ENCODE data around the gene CHD1. TPM values are rescaled to one million over a fixed set of nuclear protein-coding genes. Genes with fewer than 3 reads are reported as not detected.
A peak's percentile ranks its signal among the peaks of the same experiment; 100 is the strongest.

Gene CHD1
- total RNA-seq, 1 experiment from 2014 or later: 41.8 TPM

DNA sequence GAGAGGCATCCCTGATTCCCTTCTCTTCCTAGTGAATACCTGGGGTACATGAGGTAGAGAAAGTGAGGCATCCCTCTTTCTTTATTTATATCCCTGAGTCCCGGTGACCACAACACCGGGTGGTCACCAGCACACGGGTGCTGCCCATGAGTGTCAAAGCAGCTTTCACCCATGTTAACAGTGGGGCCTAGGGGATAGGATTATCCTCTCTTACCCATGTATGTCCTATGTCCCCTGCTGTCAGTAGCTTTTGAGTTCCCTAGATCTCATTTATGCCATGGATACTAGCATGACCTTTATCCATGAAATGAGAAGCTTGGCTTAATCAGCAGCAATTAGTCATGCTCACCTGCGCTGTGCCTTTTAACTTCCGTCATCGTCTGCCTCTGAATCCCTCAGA is 83.9 kb downstream of the CHD1 start:
- POLR2A ChIA-PET: interaction anchor here (1.0 kb wide), 1 partner anchor 72 kb away, joined by 3 read pairs; no protein-coding TSS in a partner anchor
- Mint-ChIP-seq H3K36me3 (peaks cover 45% of the 10 kb centered on the region), H3K27ac (peak overlapping the region; percentile 32; the same call in 1 of the 2 replicates), H3K4me3 (no peak overlapping the region), H3K9me3 (peaks cover 47% of the 10 kb centered on the region), H3K4me1 (peaks cover 5% of the 10 kb centered on the region), H3K27me3 (ENCODE audit: low read depth) (no peaks in the 10 kb centered on the region)
- CTCF ChIA-PET: no interaction called here
- DNase-seq (ENCODE audit: low spot score): no peak
- no peak for ATAC-seq
- TF ChIP-seq, protein P1, sequence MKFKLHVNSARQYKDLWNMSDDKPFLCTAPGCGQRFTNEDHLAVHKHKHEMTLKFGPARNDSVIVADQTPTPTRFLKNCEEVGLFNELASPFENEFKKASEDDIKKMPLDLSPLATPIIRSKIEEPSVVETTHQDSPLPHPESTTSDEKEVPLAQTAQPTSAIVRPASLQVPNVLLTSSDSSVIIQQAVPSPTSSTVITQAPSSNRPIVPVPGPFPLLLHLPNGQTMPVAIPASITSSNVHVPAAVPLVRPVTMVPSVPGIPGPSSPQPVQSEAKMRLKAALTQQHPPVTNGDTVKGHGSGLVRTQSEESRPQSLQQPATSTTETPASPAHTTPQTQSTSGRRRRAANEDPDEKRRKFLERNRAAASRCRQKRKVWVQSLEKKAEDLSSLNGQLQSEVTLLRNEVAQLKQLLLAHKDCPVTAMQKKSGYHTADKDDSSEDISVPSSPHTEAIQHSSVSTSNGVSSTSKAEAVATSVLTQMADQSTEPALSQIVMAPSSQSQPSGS (CRISPR knock-in tag; IDR thresholded peaks at IDR 0.05; ENCODE audit: borderline replicate concordance, low read depth): no peak
- TF ChIP-seq, protein P2, sequence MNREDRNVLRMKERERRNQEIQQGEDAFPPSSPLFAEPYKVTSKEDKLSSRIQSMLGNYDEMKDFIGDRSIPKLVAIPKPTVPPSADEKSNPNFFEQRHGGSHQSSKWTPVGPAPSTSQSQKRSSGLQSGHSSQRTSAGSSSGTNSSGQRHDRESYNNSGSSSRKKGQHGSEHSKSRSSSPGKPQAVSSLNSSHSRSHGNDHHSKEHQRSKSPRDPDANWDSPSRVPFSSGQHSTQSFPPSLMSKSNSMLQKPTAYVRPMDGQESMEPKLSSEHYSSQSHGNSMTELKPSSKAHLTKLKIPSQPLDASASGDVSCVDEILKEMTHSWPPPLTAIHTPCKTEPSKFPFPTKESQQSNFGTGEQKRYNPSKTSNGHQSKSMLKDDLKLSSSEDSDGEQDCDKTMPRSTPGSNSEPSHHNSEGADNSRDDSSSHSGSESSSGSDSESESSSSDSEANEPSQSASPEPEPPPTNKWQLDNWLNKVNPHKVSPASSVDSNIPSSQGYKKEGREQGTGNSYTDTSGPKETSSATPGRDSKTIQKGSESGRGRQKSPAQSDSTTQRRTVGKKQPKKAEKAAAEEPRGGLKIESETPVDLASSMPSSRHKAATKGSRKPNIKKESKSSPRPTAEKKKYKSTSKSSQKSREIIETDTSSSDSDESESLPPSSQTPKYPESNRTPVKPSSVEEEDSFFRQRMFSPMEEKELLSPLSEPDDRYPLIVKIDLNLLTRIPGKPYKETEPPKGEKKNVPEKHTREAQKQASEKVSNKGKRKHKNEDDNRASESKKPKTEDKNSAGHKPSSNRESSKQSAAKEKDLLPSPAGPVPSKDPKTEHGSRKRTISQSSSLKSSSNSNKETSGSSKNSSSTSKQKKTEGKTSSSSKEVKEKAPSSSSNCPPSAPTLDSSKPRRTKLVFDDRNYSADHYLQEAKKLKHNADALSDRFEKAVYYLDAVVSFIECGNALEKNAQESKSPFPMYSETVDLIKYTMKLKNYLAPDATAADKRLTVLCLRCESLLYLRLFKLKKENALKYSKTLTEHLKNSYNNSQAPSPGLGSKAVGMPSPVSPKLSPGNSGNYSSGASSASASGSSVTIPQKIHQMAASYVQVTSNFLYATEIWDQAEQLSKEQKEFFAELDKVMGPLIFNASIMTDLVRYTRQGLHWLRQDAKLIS (CRISPR knock-in tag; IDR thresholded peaks at IDR 0.05; ENCODE audit: borderline replicate concordance): no peak
- no peak for TF ChIP-seq IRF2 (CRISPR knock-in tag; IDR thresholded peaks at IDR 0.05; ENCODE audit: borderline replicate concordance, low read depth)
- TF ChIP-seq, protein P3, sequence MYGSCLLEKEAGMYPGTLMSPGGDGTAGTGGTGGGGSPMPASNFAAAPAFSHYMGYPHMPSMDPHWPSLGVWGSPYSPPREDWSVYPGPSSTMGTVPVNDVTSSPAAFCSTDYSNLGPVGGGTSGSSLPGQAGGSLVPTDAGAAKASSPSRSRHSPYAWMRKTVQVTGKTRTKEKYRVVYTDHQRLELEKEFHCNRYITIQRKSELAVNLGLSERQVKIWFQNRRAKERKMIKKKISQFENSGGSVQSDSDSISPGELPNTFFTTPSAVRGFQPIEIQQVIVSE (CRISPR knock-in tag; IDR thresholded peaks at IDR 0.05; ENCODE audit: borderline replicate concordance): no peak
- TF ChIP-seq, protein P4, sequence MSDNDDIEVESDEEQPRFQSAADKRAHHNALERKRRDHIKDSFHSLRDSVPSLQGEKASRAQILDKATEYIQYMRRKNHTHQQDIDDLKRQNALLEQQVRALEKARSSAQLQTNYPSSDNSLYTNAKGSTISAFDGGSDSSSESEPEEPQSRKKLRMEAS (CRISPR knock-in tag; IDR thresholded peaks at IDR 0.05): no peak
- TF ChIP-seq, protein P5, sequence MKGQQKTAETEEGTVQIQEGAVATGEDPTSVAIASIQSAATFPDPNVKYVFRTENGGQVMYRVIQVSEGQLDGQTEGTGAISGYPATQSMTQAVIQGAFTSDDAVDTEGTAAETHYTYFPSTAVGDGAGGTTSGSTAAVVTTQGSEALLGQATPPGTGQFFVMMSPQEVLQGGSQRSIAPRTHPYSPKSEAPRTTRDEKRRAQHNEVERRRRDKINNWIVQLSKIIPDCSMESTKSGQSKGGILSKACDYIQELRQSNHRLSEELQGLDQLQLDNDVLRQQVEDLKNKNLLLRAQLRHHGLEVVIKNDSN (CRISPR knock-in tag; IDR thresholded peaks at IDR 0.05): no peak
- no peak for TF ChIP-seq CREB1 (CRISPR knock-in tag; IDR thresholded peaks at IDR 0.05)
- TF ChIP-seq JAZF1 (CRISPR knock-in tag; IDR thresholded peaks at IDR 0.05): no peak
- TF ChIP-seq NFE2L1 (CRISPR knock-in tag; IDR thresholded peaks at IDR 0.05): no peak
- TF ChIP-seq, protein P6, sequence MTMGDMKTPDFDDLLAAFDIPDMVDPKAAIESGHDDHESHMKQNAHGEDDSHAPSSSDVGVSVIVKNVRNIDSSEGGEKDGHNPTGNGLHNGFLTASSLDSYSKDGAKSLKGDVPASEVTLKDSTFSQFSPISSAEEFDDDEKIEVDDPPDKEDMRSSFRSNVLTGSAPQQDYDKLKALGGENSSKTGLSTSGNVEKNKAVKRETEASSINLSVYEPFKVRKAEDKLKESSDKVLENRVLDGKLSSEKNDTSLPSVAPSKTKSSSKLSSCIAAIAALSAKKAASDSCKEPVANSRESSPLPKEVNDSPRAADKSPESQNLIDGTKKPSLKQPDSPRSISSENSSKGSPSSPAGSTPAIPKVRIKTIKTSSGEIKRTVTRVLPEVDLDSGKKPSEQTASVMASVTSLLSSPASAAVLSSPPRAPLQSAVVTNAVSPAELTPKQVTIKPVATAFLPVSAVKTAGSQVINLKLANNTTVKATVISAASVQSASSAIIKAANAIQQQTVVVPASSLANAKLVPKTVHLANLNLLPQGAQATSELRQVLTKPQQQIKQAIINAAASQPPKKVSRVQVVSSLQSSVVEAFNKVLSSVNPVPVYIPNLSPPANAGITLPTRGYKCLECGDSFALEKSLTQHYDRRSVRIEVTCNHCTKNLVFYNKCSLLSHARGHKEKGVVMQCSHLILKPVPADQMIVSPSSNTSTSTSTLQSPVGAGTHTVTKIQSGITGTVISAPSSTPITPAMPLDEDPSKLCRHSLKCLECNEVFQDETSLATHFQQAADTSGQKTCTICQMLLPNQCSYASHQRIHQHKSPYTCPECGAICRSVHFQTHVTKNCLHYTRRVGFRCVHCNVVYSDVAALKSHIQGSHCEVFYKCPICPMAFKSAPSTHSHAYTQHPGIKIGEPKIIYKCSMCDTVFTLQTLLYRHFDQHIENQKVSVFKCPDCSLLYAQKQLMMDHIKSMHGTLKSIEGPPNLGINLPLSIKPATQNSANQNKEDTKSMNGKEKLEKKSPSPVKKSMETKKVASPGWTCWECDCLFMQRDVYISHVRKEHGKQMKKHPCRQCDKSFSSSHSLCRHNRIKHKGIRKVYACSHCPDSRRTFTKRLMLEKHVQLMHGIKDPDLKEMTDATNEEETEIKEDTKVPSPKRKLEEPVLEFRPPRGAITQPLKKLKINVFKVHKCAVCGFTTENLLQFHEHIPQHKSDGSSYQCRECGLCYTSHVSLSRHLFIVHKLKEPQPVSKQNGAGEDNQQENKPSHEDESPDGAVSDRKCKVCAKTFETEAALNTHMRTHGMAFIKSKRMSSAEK (CRISPR knock-in tag; IDR thresholded peaks at IDR 0.05; ENCODE audit: borderline replicate concordance): no peak
- no peak for TF ChIP-seq SMAD3 (CRISPR knock-in tag; IDR thresholded peaks at IDR 0.05; ENCODE audit: borderline replicate concordance)
- TF ChIP-seq ZBTB21 (CRISPR knock-in tag; IDR thresholded peaks at IDR 0.05; ENCODE audit: borderline replicate concordance): no peak

DNA sequence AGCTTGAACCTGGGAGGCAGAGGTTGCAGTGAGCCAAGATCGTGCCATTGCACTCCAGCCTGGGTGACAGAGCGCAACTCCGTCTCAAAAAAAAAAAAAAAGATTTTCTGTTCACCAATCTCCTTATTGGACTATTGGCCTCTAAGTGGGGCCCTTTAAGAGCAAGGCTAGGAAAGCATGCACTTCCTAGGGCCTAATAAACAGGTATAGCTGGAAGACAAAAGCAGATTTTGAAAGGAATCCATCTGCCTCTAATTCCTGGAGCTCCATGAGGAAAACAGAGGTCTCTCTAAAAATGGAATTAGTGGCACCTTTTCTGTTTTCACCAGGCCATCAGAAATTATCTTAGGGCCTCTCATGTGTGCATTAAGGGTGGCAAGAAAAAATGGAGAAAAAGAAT is 85.3 kb downstream of the CHD1 start:
- ChIA-PET CTCF (no interaction called here), POLR2A (no interaction called here)
- ATAC-seq (no peak), DNase-seq (ENCODE audit: low spot score) (no peak)
- Mint-ChIP-seq H3K27ac (no peak overlapping the region), H3K4me1 (peaks cover 7% of the 10 kb centered on the region), H3K9me3 (peaks cover 49% of the 10 kb centered on the region), H3K36me3 (peaks cover 45% of the 10 kb centered on the region), H3K4me3 (no peak overlapping the region), H3K27me3 (ENCODE audit: low read depth) (no peaks in the 10 kb centered on the region)
- TF ChIP-seq, protein P7, sequence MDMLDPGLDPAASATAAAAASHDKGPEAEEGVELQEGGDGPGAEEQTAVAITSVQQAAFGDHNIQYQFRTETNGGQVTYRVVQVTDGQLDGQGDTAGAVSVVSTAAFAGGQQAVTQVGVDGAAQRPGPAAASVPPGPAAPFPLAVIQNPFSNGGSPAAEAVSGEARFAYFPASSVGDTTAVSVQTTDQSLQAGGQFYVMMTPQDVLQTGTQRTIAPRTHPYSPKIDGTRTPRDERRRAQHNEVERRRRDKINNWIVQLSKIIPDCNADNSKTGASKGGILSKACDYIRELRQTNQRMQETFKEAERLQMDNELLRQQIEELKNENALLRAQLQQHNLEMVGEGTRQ (CRISPR knock-in tag; IDR thresholded peaks at IDR 0.05): no peak
- TF ChIP-seq ATF1 (CRISPR knock-in tag; IDR thresholded peaks at IDR 0.05) (no peak), ZNF232 (CRISPR knock-in tag; IDR thresholded peaks at IDR 0.05) (no peak), MYBL2 (CRISPR knock-in tag; IDR thresholded peaks at IDR 0.05) (no peak), ZNF263 (CRISPR knock-in tag; IDR thresholded peaks at IDR 0.05; ENCODE audit: low read depth) (no peak)
- TF ChIP-seq, protein P8, sequence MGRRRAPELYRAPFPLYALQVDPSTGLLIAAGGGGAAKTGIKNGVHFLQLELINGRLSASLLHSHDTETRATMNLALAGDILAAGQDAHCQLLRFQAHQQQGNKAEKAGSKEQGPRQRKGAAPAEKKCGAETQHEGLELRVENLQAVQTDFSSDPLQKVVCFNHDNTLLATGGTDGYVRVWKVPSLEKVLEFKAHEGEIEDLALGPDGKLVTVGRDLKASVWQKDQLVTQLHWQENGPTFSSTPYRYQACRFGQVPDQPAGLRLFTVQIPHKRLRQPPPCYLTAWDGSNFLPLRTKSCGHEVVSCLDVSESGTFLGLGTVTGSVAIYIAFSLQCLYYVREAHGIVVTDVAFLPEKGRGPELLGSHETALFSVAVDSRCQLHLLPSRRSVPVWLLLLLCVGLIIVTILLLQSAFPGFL (CRISPR knock-in tag; IDR thresholded peaks at IDR 0.05; ENCODE audit: borderline replicate concordance): no peak
- TF ChIP-seq, protein P9, sequence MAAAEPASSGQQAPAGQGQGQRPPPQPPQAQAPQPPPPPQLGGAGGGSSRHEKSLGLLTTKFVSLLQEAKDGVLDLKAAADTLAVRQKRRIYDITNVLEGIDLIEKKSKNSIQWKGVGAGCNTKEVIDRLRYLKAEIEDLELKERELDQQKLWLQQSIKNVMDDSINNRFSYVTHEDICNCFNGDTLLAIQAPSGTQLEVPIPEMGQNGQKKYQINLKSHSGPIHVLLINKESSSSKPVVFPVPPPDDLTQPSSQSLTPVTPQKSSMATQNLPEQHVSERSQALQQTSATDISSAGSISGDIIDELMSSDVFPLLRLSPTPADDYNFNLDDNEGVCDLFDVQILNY (CRISPR knock-in tag; IDR thresholded peaks at IDR 0.05): no peak
- TF ChIP-seq, protein P5 (CRISPR knock-in tag; IDR thresholded peaks at IDR 0.05): no peak

Data from WTC11 (cell line).